ENCODE results near the gene RAB21. TPM values are rescaled to one million over a fixed set of nuclear protein-coding genes. Genes with fewer than 3 reads are reported as not detected.

The RAB21 gene
- 16.2 TPM for polyA plus RNA-seq

- Mint-ChIP-seq H3K9me3 (peaks cover 0 to 10% (median 4%) of the 10 kb centered on the region in 3 donors), H3K27ac (peak within 1 kb of the TSS; percentile 95 to 100 (median 99)), H3K4me3 (peak within 1 kb of the TSS; percentile 90 to 98 (median 93)), H3K27me3 (peaks cover 2% of the 10 kb centered on the region), H3K4me1 (peaks cover 26 to 44% (median 30%) of the 10 kb centered on the region in 3 donors), H3K36me3 (peaks cover 13% of the 10 kb centered on the region)
Observed at GRCh38 chr12:71754461-71755145, at the start of gene RAB21. TSS of gene RAB21 (plus strand) at chr12:71754863. CDS start at chr12:71755130, 267 bp downstream.

GRCh38 chr12:71704920-71705319 is 49.7 kb upstream of the RAB21 start:
- Mint-ChIP-seq H3K4me1 (peaks cover 10 to 21% (median 17%) of the 10 kb centered on the region in 3 donors), H3K4me3 (no peak overlapping the region), H3K36me3 (peaks cover 13% of the 10 kb centered on the region), H3K9me3 (no peaks in the 10 kb centered on the region), H3K27me3 (no peaks in the 10 kb centered on the region), H3K27ac (no peak overlapping the region)

- H3K9me3 Mint-ChIP-seq, result peaks cover 0 to 24% (median 19%) of the 10 kb centered on the region in 3 donors
- no peak overlapping the region for H3K27ac Mint-ChIP-seq
Observed at GRCh38 chr12:71708658-71709057, 46.0 kb upstream of the RAB21 start.

GRCh38 chr12:71710276-71711125 is 44.2 kb upstream of the RAB21 start:
- Mint-ChIP-seq H3K27me3 (no peaks in the 10 kb centered on the region), H3K4me1 (peaks cover 6 to 17% (median 10%) of the 10 kb centered on the region in 3 donors), H3K27ac (no peak overlapping the region), H3K9me3 (peaks cover 0 to 29% (median 22%) of the 10 kb centered on the region in 3 donors), H3K4me3 (peak overlapping the region in 1 of 4 donors; percentile 50), H3K36me3 (peaks cover 12% of the 10 kb centered on the region)

More at GRCh38 chr12:71708658-71709057, 46.0 kb upstream of the RAB21 start:
- Mint-ChIP-seq H3K4me3 (no peak overlapping the region), H3K4me1 (peaks cover 10 to 17% (median 14%) of the 10 kb centered on the region in 3 donors), H3K36me3 (peaks cover 16% of the 10 kb centered on the region), H3K27me3 (no peaks in the 10 kb centered on the region)

GRCh38 chr12:71718611-71719010 is 36.1 kb upstream of the RAB21 start:
- H3K4me3 Mint-ChIP-seq, result no peak overlapping the region
- no peak overlapping the region for H3K27ac Mint-ChIP-seq
- H3K4me1 Mint-ChIP-seq, result no peaks in the 10 kb centered on the region
- no peaks in the 10 kb centered on the region for H3K27me3 Mint-ChIP-seq
- H3K9me3 Mint-ChIP-seq, result peaks cover 3 to 14% (median 7%) of the 10 kb centered on the region in 3 donors
- peaks cover 1% of the 10 kb centered on the region for H3K36me3 Mint-ChIP-seq

- Mint-ChIP-seq H3K27me3 (no peaks in the 10 kb centered on the region), H3K4me1 (no peaks in the 10 kb centered on the region), H3K9me3 (peaks cover 3 to 10% (median 4%) of the 10 kb centered on the region in 3 donors), H3K27ac (no peak overlapping the region), H3K36me3 (peaks cover 1% of the 10 kb centered on the region), H3K4me3 (no peak overlapping the region)
Observed at GRCh38 chr12:71719647-71720370, 34.9 kb upstream of the RAB21 start.

- Mint-ChIP-seq H3K27ac (no peak overlapping the region), H3K9me3 (peaks cover 0 to 4% (median 4%) of the 10 kb centered on the region in 3 donors), H3K36me3 (peaks cover 1% of the 10 kb centered on the region), H3K4me3 (no peak overlapping the region), H3K4me1 (peaks cover 0 to 2% (median 0%) of the 10 kb centered on the region in 3 donors), H3K27me3 (no peaks in the 10 kb centered on the region)
Observed at GRCh38 chr12:71721783-71722505, 32.7 kb upstream of the RAB21 start.

GRCh38 chr12:71725011-71725410 is 29.7 kb upstream of the RAB21 start:
- Mint-ChIP-seq H3K9me3 (peaks cover 0 to 4% (median 3%) of the 10 kb centered on the region in 3 donors), H3K36me3 (peaks cover 1% of the 10 kb centered on the region), H3K4me1 (peaks cover 0 to 2% (median 0%) of the 10 kb centered on the region in 3 donors), H3K27ac (no peak overlapping the region), H3K27me3 (no peaks in the 10 kb centered on the region), H3K4me3 (no peak overlapping the region)

GRCh38 chr12:71726548-71726947 is 28.1 kb upstream of the RAB21 start:
- Mint-ChIP-seq H3K27ac (no peak overlapping the region), H3K4me1 (peaks cover 0 to 2% (median 0%) of the 10 kb centered on the region in 3 donors), H3K4me3 (no peak overlapping the region), H3K36me3 (no peaks in the 10 kb centered on the region), H3K27me3 (no peaks in the 10 kb centered on the region), H3K9me3 (peaks cover 0 to 4% (median 3%) of the 10 kb centered on the region in 3 donors)

- Mint-ChIP-seq H3K27me3 (no peaks in the 10 kb centered on the region), H3K36me3 (no peaks in the 10 kb centered on the region), H3K9me3 (peaks cover 0 to 4% (median 3%) of the 10 kb centered on the region in 3 donors), H3K4me3 (no peak overlapping the region), H3K4me1 (peaks cover 0 to 2% (median 0%) of the 10 kb centered on the region in 3 donors), H3K27ac (no peak overlapping the region)
Observed at GRCh38 chr12:71727958-71728357, 26.7 kb upstream of the RAB21 start.

GRCh38 chr12:71730936-71731335 is 23.7 kb upstream of the RAB21 start:
- no peaks in the 10 kb centered on the region for H3K9me3 Mint-ChIP-seq
- no peaks in the 10 kb centered on the region for H3K27me3 Mint-ChIP-seq
- peaks cover 0 to 4% (median 3%) of the 10 kb centered on the region in 3 donors for H3K4me1 Mint-ChIP-seq
- H3K27ac Mint-ChIP-seq, result peak overlapping the region in 1 of 3 donors; percentile 69
- H3K36me3 Mint-ChIP-seq, result no peaks in the 10 kb centered on the region
- no peak overlapping the region for H3K4me3 Mint-ChIP-seq

- Mint-ChIP-seq H3K4me3 (peak overlapping the region in 1 of 4 donors; percentile 44), H3K9me3 (no peaks in the 10 kb centered on the region), H3K27me3 (no peaks in the 10 kb centered on the region), H3K27ac (peak overlapping the region in 1 of 3 donors; percentile 69), H3K4me1 (peaks cover 2 to 4% (median 3%) of the 10 kb centered on the region in 3 donors), H3K36me3 (no peaks in the 10 kb centered on the region)
Observed at GRCh38 chr12:71731439-71732356, 23.0 kb upstream of the RAB21 start.

- peak overlapping the region in 1 of 4 donors; percentile 44 for H3K4me3 Mint-ChIP-seq
- no peaks in the 10 kb centered on the region for H3K27me3 Mint-ChIP-seq
- H3K27ac Mint-ChIP-seq, result no peak overlapping the region
- no peaks in the 10 kb centered on the region for H3K36me3 Mint-ChIP-seq
- H3K9me3 Mint-ChIP-seq, result no peaks in the 10 kb centered on the region
- H3K4me1 Mint-ChIP-seq, result peaks cover 7 to 8% (median 8%) of the 10 kb centered on the region in 3 donors
Observed at GRCh38 chr12:71732357-71732712, 22.3 kb upstream of the RAB21 start.

Data from IgD-negative memory B cell (primary cell).